ENCODE data around the gene YIPF2. TPM values are rescaled to one million over a fixed set of nuclear protein-coding genes. Genes with fewer than 3 reads are reported as not detected.
A peak's percentile ranks its signal among the peaks of the same experiment; 100 is the strongest.

YIPF2 gene
- total RNA-seq, 1 experiment from 2014 or later = 126 TPM

- ATAC-seq = peak; percentile 21
These were observed 6.4 kb downstream of the YIPF2 start for GRCh38 chr19:10921910-10922637.

GRCh38 chr19:10921199-10921909, 7.1 kb downstream of the YIPF2 start:
- Histone ChIP-seq H3K4me1 (ENCODE audit: insufficient read depth, low read length) (no peaks in the 10 kb centered on the region), H2AFZ (ENCODE audit: low read length) (no peak overlapping the region), H3K79me2 (ENCODE audit: low read length) (no peaks in the 10 kb centered on the region), H3K36me3 (ENCODE audit: low read depth, low read length) (peaks cover 25% of the 10 kb centered on the region; the same call in 1 of the 2 replicates), H3K9ac (ENCODE audit: low read length) (no peak overlapping the region), H3K4me3 (ENCODE audit: low read length) (no peak overlapping the region), H3K9me3 (ENCODE audit: low read length) (no peaks in the 10 kb centered on the region), H3F3A (ENCODE audit: low read length, unreplicated experiment) (no peaks in the 10 kb centered on the region), H3K27me3 (ENCODE audit: low read length) (no peaks in the 10 kb centered on the region), H4K20me1 (ENCODE audit: low read length) (no peaks in the 10 kb centered on the region), H3K9me2 (replicated peaks; ENCODE audit: low read length) (no peaks in the 10 kb centered on the region), H3K27ac (ENCODE audit: low read length) (no peak overlapping the region), H3K4me2 (ENCODE audit: low read length) (no peak overlapping the region)
- CTCF ChIA-PET = interaction anchor here (0.6 kb wide), 1 partner anchor 1757 kb away, joined by 3 read pairs; no protein-coding TSS in a partner anchor
- 0 out of 2 replicates have a peak, but pooled peaks have one; percentile 5 for ATAC-seq
- POLR2A ChIA-PET (ENCODE audit: unreplicated experiment) = no interaction called here
- no peak for DNase-seq
- no peak for TF ChIP-seq EZH2phosphoT487 (IDR thresholded peaks at IDR 0.05; ENCODE audit: borderline replicate concordance, low read length)
- no peak for TF ChIP-seq CTCF (conservative IDR thresholded peaks at IDR 0.05; ENCODE audit: low read depth, low read length)
- no peak for TF ChIP-seq EZH2 (IDR thresholded peaks at IDR 0.05; ENCODE audit: low read length, unreplicated experiment)
- BruUV-seq (replicated peaks) = TSS peak; percentile 31
- intact Hi-C loops (cut with micrococcal nuclease) = no loop called here

More at GRCh38 chr19:10921910-10922637, 6.4 kb downstream of the YIPF2 start:
- TF ChIP-seq CTCF (conservative IDR thresholded peaks at IDR 0.05; ENCODE audit: low read depth, low read length) (no peak), EZH2 (IDR thresholded peaks at IDR 0.05; ENCODE audit: low read length, unreplicated experiment) (no peak), EZH2phosphoT487 (IDR thresholded peaks at IDR 0.05; ENCODE audit: borderline replicate concordance, low read length) (no peak)
- H3K27me3 ChIP-seq (ENCODE audit: low read length) = no peaks in the 10 kb centered on the region
- peaks cover 3% of the 10 kb centered on the region; the same call in 1 of the 2 replicates for H3K4me1 ChIP-seq (ENCODE audit: insufficient read depth, low read length)
- H3K9me2 ChIP-seq (replicated peaks; ENCODE audit: low read length) = no peaks in the 10 kb centered on the region
- H3K4me3 ChIP-seq (ENCODE audit: low read length) = no peak overlapping the region
- no peak overlapping the region for H3K9ac ChIP-seq (ENCODE audit: low read length)
- intact Hi-C loops (cut with micrococcal nuclease) = no loop called here
- ChIA-PET CTCF (interaction anchor here (0.6 kb wide), 1 partner anchor 1757 kb away, joined by 3 read pairs; no protein-coding TSS in a partner anchor), POLR2A (ENCODE audit: unreplicated experiment) (no interaction called here)
- H3K27ac ChIP-seq (ENCODE audit: low read length) = no peak overlapping the region
- H4K20me1 ChIP-seq (ENCODE audit: low read length) = no peaks in the 10 kb centered on the region
- BruUV-seq (replicated peaks) = no TSS peak
- H3K4me2 ChIP-seq (ENCODE audit: low read length) = no peak overlapping the region
- H3K79me2 ChIP-seq (ENCODE audit: low read length) = peaks cover 3% of the 10 kb centered on the region; the same call in 1 of the 2 replicates
- no peak for DNase-seq
- H2AFZ ChIP-seq (ENCODE audit: low read length) = no peak overlapping the region
- peaks cover 25% of the 10 kb centered on the region; the same call in 1 of the 2 replicates for H3K36me3 ChIP-seq (ENCODE audit: low read depth, low read length)
- H3F3A ChIP-seq (ENCODE audit: low read length, unreplicated experiment) = no peaks in the 10 kb centered on the region
- H3K9me3 ChIP-seq (ENCODE audit: low read length) = no peaks in the 10 kb centered on the region

Data from PC-3 (cell line).